K562 (cell line): ENCODE measurements around the gene PLXNA3. TPM values are rescaled to one million over a fixed set of nuclear protein-coding genes. Genes with fewer than 3 reads are reported as not detected.
A peak's percentile ranks its signal among the peaks of the same experiment; 100 is the strongest.

Source experiments
- ATAC-seq: fragments of 200-7000 bp; cut with Tn5 transposase; 3 replicates; pipeline ENCODE4 v1.9.1; 2020; ENCODE audit warnings: moderate library complexity
- BruUV-seq: library from RNA; stranded (reverse); fragments of 400-500 nt; replicated peaks from 2 replicates; lab custom pipeline; 2021; lab: Mats Ljungman, UMichigan
- CTCF ChIA-PET: fragments of 300-600 bp; formaldehyde crosslinking; extraction: SDS; loops from one replicate; lab custom pipeline; 2021; ENCODE audit warnings: low intra/inter-chr PET ratio; lab: Yijun Ruan, JAX
- POLR2A ChIA-PET: fragments of 300-600, 350-650 bp; sonication (Branson Sonifier 250); formaldehyde crosslinking; extraction: SDS; loops from one replicate; lab custom pipeline; 2021; ENCODE audit warnings: antibody characterized with exemption, inconsistent platforms; lab: Yijun Ruan, JAX
- DNase-seq, 4 experiments: peaks; one replicate each; pipeline versions ENCODE4 v3.0.0 to v3.0.0-alpha.2; 2011 to 2018; ENCODE audit warnings: low spot score in 3 of 4, mixed read lengths in 3 of 4; ENCODE audit errors: extremely low read depth in 1 of 4
- FAIRE-seq: peaks from 2 replicates; lab custom pipeline; 2011; peaks lifted over from hg19 to GRCh38; lab: Jason Lieb, UNC
- H2AFZ ChIP-seq: 2 replicates; pipeline ENCODE4 v1.6.0; 2011; ENCODE audit warnings: low read depth, low read length, control low read depth, inconsistent platforms
- H3K27ac ChIP-seq: fragments of 200-600 bp; 3 replicates; pipeline ENCODE4 v1.8.0; 2011; ENCODE audit warnings: low read depth, mild to moderate bottlenecking, control low read depth, inconsistent platforms, low read length, moderate library complexity, mixed read lengths; ENCODE audit errors: extremely low read depth
- H3K27me3 ChIP-seq, 2 experiments: fragments of 300-600 bp in 1 of 2; 2 replicates in 1 of 2; 3 replicates in 1 of 2; pipeline versions ENCODE4 v1.6.0 to v1.8.0; 2011; ENCODE audit warnings: inconsistent platforms in 2 of 2, low read length in 2 of 2, mild to moderate bottlenecking in 1 of 2, mixed read lengths in 1 of 2, moderate library complexity in 1 of 2; ENCODE audit not compliant: control insufficient read depth in 2 of 2, insufficient read depth in 2 of 2
- H3K36me3 ChIP-seq: fragments of 300-600 bp; 3 replicates; pipeline ENCODE4 v1.8.0; 2011; ENCODE audit warnings: mild to moderate bottlenecking, low read length, inconsistent platforms; ENCODE audit not compliant: control insufficient read depth, insufficient read depth
- H3K4me1 ChIP-seq, 2 experiments: fragments of 200-600 bp in 1 of 2; replicated peaks in 1 of 2; 2 replicates in 1 of 2; 3 replicates in 1 of 2; pipeline versions ENCODE4 v1.5.1 to v1.8.0; 2011; ENCODE audit warnings: inconsistent platforms in 2 of 2, low read length in 2 of 2, mild to moderate bottlenecking in 1 of 2, mixed read lengths in 1 of 2, moderate library complexity in 1 of 2; ENCODE audit not compliant: control insufficient read depth in 2 of 2, insufficient read depth in 2 of 2
- H3K4me2 ChIP-seq: 2 replicates; pipeline ENCODE4 v1.6.1; 2011; ENCODE audit warnings: low read length, control low read depth, inconsistent platforms, mixed read lengths; ENCODE audit not compliant: insufficient read depth
- H3K4me3 ChIP-seq: fragments of 200-600 bp; sonication (generic), shearing (Covaris generic); 2 replicates; pipeline ENCODE4 v1.5.1; 2016; ENCODE audit warnings: control low read depth, inconsistent platforms
- H3K79me2 ChIP-seq: fragments of 200-600 bp; 3 replicates; pipeline ENCODE4 v1.8.0; 2011; ENCODE audit warnings: low read length, inconsistent platforms; ENCODE audit not compliant: control insufficient read depth, insufficient read depth
- H3K9ac ChIP-seq, 2 experiments: 2 replicates each; pipeline versions ENCODE4 v1.6.0 to v1.6.1; 2011; ENCODE audit warnings: low read depth in 2 of 2, low read length in 2 of 2, control low read depth in 1 of 2, inconsistent platforms in 1 of 2, mild to moderate bottlenecking in 1 of 2, mixed read lengths in 1 of 2; ENCODE audit not compliant: insufficient read depth in 1 of 2
- H3K9me1 ChIP-seq: one replicate; pipeline ENCODE4 v1.6.0; 2011; ENCODE audit warnings: inconsistent platforms, mild to moderate bottlenecking, low read length, moderate library complexity; ENCODE audit not compliant: control insufficient read depth, insufficient read depth
- H3K9me3 ChIP-seq: replicated peaks from 2 replicates; pipeline ENCODE4 v1.5.1; 2011; ENCODE audit warnings: low read depth, low read length, inconsistent platforms; ENCODE audit not compliant: control insufficient read depth, insufficient read depth
- H4K20me1 ChIP-seq: replicated peaks from 2 replicates; pipeline ENCODE4 v1.6.1; 2011; ENCODE audit warnings: low read length, inconsistent platforms, mixed read lengths; ENCODE audit not compliant: control insufficient read depth, insufficient read depth
- ADNP ChIP-seq: fragments of 200-800 bp; sonication (Bioruptor generic); IDR thresholded peaks from 2 replicates; pipeline ENCODE4 v1.6.1; 2016; ENCODE audit warnings: missing genetic modification characterization, missing compliant biosample characterization
- ARID1B ChIP-seq: fragments of 450-650 bp; IDR thresholded peaks from 2 replicates; pipeline ENCODE4 v1.6.1; 2016; ENCODE audit warnings: antibody characterized with exemption, mild to moderate bottlenecking, inconsistent platforms
- HSF4 ChIP-seq: fragments of 250-450 bp; sonication (Bioruptor Pico); IDR thresholded peaks from 2 replicates; pipeline ENCODE4 v2.1.2; 2022; ENCODE audit warnings: mild to moderate bottlenecking, moderate library complexity, borderline replicate concordance
- SMARCB1 ChIP-seq: IDR thresholded peaks from 2 replicates; pipeline ENCODE4 v1.6.1; 2011; ENCODE audit warnings: improper control_type of control experiment, low read depth; ENCODE audit not compliant: insufficient read length
- SP2 ChIP-seq: IDR thresholded peaks from 2 replicates; pipeline ENCODE4 v1.6.1; 2011; ENCODE audit warnings: mild to moderate bottlenecking, low read depth, low read length, moderate library complexity; ENCODE audit not compliant: poor library complexity, severe bottlenecking; ENCODE audit errors: extremely low read depth
- ZFX ChIP-seq: sonication (generic); formaldehyde crosslinking; IDR thresholded peaks from 2 replicates; pipeline ENCODE4 v1.8.0; 2022; ENCODE audit warnings: mild to moderate bottlenecking, missing genetic modification reagents, moderate library complexity
- ZNF507 ChIP-seq: conservative IDR thresholded peaks from 2 replicates; pipeline ENCODE4 v1.6.1; 2017; ENCODE audit warnings: missing genetic modification characterization, missing compliant biosample characterization
- ZNF551 ChIP-seq: fragments of 250-450 bp; sonication (Bioruptor Pico); IDR thresholded peaks from 2 replicates; pipeline ENCODE4 v1.5.0; 2021; ENCODE audit warnings: mild to moderate bottlenecking, moderate library complexity
- WGBS: fragments of 100-300 bp; shearing (Covaris generic); methylation state at CpG from one replicate; pipeline ENCODE4 v1.1.6; 2016; ENCODE audit warnings: low coverage, mixed read lengths; ENCODE audit not compliant: insufficient coverage; ENCODE audit errors: missing lambda C conversion rate; 5-methylcytosine and 5-hydroxymethylcytosine counted together
- in situ Hi-C: fragments of 300-500 bp; cut with MboI; formaldehyde crosslinking; loops from 4 replicates; pipeline ENCODE4 v1.15.0; 2018; ENCODE audit warnings: inconsistent platforms, mixed read lengths
- intact Hi-C: fragments of 100-400 bp; cut with micrococcal nuclease; formaldehyde crosslinking; loops from 2 replicates; pipeline ENCODE4 v1.14.2; 2022
- polyA plus RNA-seq, 8 experiments: library from polyadenylated mRNA; depleted of rRNA in 4 of 8; stranded (reverse) in 5 of 8; unstranded in 3 of 8; fragments of >200 nt; fragmentation: Nextera tagmentation in 2 of 8; fragmentation: Illumina TruSeq in 1 of 8; extraction: Ambion mirVana in 2 of 8; extraction: Trizol in 1 of 8; gene quantifications; 2 replicates each; pipeline versions ENCODE4 v1.2.1 to v1.2.3, GENCODE V29; 2011 to 2014; ENCODE audit warnings: inconsistent platforms in 1 of 8, missing spikeins in 1 of 8
- total RNA-seq, 7 experiments: library from RNA; depleted of rRNA in 6 of 7; stranded (reverse); fragments of >200 nt in 6 of 7; fragmentation: Illumina TruSeq in 2 of 7; extraction: Trizol in 2 of 7; gene quantifications; 2 replicates each; pipeline versions ENCODE4 v1.2.1 to v1.2.3, GENCODE V29; 2011 to 2021; ENCODE audit warnings: low replicate concordance in 1 of 7
- TF ChIP-seq, protein P1 (sequence below): fragments of 450-650 bp; formaldehyde crosslinking; IDR thresholded peaks from 2 replicates; pipeline ENCODE4 v1.4.0; 2022; ENCODE audit warnings: missing genetic modification characterization
- TF ChIP-seq, protein P2 (sequence below): sonication (generic); formaldehyde crosslinking; IDR thresholded peaks from 2 replicates; pipeline ENCODE4 v1.9.0; 2022; ENCODE audit warnings: mild to moderate bottlenecking, missing genetic modification reagents

PLXNA3 gene
- total and polyA plus RNA-seq, 9 of the 15 experiments (the other 6 are each of a cell fraction or from before 2014, with no cell fraction given) = 0.32 to 47.8 (median 7.5) TPM

DNA sequence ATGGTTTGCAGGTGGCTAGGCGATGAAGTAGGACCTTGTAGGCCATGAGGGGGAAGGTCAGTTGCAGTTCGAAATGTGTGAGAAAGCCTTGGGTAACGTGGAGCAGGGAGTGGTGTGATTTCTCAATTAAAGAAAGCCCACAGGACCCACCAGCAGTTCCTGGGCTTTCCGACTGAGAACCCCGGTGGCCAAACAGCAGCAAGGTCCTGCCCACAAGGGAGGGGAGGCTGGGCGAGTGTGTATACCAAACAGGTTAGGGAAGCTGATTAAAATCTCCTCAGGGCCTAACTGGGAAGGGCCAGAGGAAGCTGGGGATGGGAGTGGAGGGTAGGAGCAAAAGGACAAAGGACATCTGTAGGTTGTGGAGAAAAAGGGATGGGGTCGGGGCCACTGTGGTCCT, 27.2 kb upstream of the PLXNA3 start:
- H2AFZ ChIP-seq = no peak overlapping the region
- no TSS peak for BruUV-seq
- peaks cover 35% of the 10 kb centered on the region for H3K79me2 ChIP-seq
- no peaks in the 10 kb centered on the region for H4K20me1 ChIP-seq
- H3K9ac ChIP-seq = peak overlapping the region; percentile 61 to 84; a peak in 3 of 4 replicates
- intact Hi-C loops = loop anchor here (2.0 kb wide), 1 partner anchor 54 kb away; no protein-coding TSS in a partner anchor
- TF ChIP-seq ARID1B (0 out of 2 replicates have a peak, but pooled peaks have one; percentile 2), ADNP (no peak), HSF4 (CRISPR knock-in tag) (no peak), ZNF551 (CRISPR knock-in tag) (no peak), ZFX (CRISPR knock-in tag) (peak; percentile 38; the same call in 1 of the 2 replicates), ZNF507 (no peak), SMARCB1 (no peak), SP2 (no peak)
- TF ChIP-seq, protein P1, sequence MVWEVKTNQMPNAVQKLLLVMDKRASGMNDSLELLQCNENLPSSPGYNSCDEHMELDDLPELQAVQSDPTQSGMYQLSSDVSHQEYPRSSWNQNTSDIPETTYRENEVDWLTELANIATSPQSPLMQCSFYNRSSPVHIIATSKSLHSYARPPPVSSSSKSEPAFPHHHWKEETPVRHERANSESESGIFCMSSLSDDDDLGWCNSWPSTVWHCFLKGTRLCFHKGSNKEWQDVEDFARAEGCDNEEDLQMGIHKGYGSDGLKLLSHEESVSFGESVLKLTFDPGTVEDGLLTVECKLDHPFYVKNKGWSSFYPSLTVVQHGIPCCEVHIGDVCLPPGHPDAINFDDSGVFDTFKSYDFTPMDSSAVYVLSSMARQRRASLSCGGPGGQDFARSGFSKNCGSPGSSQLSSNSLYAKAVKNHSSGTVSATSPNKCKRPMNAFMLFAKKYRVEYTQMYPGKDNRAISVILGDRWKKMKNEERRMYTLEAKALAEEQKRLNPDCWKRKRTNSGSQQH (CRISPR knock-in tag) = no peak
- TF ChIP-seq, protein P2, sequence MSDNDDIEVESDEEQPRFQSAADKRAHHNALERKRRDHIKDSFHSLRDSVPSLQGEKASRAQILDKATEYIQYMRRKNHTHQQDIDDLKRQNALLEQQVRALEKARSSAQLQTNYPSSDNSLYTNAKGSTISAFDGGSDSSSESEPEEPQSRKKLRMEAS (CRISPR knock-in tag) = peak; percentile 15; the same call in 1 of the 2 replicates
- WGBS = 28% methylated on average over 7 of the region's 7 CpGs
- no peak for DNase-seq
- ChIA-PET POLR2A (interaction anchor here (0.6 to 0.9 kb wide), 2 partner anchors 28 to 31 kb away, joined by 3 read pairs; no protein-coding TSS in a partner anchor), CTCF (no interaction called here)
- ATAC-seq = no peak
- H3K4me2 ChIP-seq = peak overlapping the region; percentile 80
- no peaks in the 10 kb centered on the region for H3K9me3 ChIP-seq
- FAIRE-seq = no peak
- peak overlapping the region; percentile 67 for H3K27ac ChIP-seq
- H3K4me3 ChIP-seq = 0 out of 2 replicates have a peak overlapping the region, but pooled peaks have one; percentile 18
- peaks cover 27 to 55% of the 10 kb centered on the region in 2 experiments; a peak in 4 of 5 replicates for H3K4me1 ChIP-seq
- H3K36me3 ChIP-seq = peaks cover 55% of the 10 kb centered on the region; the same call in 2 of the 3 replicates
- in situ Hi-C loops = no loop called here
- no peaks in the 10 kb centered on the region for H3K9me1 ChIP-seq
- H3K27me3 ChIP-seq = no peaks in the 10 kb centered on the region
